Jurkat, Clone E6-1 (cell line): ENCODE results near the gene SERPINE2. TPM values are rescaled to one million over a fixed set of nuclear protein-coding genes. Genes with fewer than 3 reads are reported as not detected.

Experiments
- DNase-seq: peaks from one replicate; pipeline ENCODE4 v3.0.0-alpha.2; 2011; ENCODE audit warnings: low read depth, low spot score
- H3K4me3 ChIP-seq: 2 replicates; pipeline ENCODE4 v1.5.1; 2011; ENCODE audit warnings: mild to moderate bottlenecking, low read length, control low read depth, moderate library complexity
- polyA plus RNA-seq: library from polyadenylated mRNA; unstranded; fragments of >200 nt; gene quantifications from one replicate; pipeline ENCODE4 v1.2.1, GENCODE V29; 2012; ENCODE audit warnings: missing spikeins; ENCODE audit not compliant: insufficient read length, insufficient read depth

Gene SERPINE2, protein sequence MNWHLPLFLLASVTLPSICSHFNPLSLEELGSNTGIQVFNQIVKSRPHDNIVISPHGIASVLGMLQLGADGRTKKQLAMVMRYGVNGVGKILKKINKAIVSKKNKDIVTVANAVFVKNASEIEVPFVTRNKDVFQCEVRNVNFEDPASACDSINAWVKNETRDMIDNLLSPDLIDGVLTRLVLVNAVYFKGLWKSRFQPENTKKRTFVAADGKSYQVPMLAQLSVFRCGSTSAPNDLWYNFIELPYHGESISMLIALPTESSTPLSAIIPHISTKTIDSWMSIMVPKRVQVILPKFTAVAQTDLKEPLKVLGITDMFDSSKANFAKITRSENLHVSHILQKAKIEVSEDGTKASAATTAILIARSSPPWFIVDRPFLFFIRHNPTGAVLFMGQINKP
- polyA plus RNA-seq, result 27.9 TPM

DNA sequence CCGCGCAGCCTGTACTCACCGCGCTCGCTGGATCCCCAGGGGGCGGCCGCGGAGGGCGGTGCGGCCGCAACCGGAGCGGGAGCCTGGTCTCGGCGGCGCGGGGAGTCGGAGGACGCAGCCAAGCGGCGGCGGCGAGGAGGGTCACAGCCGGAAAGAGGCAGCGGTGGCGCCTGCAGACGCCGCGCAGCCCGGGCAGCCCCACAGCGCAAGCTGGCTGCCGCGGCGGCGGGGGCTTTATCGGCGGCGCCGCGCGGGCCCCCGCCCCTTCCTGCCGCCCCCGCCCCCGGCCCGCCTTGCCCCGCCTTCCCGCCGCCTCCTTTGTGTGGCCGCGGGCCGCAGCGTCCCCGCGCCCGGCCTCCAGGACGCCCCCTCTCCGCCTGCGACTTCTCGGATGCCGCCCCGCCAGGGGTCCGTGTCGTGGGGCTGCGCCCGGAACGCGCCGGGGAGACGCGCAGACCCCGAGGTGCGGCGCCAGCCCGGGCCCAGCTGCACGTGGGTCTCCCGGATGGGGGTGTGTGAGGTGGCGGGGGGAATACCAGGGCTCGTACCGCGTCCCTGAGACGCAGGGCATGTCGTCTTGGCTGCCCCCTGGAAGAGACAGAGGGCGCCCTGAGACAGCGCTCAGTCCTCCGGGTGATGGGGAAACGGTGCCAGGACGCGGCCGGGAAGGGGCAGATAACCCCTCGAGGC, at the start of gene SERPINE2:
TSS of gene SERPINE2 (minus strand) at position 207 of the 690 bp plus-strand sequence. CDS start 37,386 bp downstream, outside the sequence.
- H3K4me3 ChIP-seq, result peak within 1 kb of the TSS; percentile 42
- peak; percentile 28 for DNase-seq

DNA sequence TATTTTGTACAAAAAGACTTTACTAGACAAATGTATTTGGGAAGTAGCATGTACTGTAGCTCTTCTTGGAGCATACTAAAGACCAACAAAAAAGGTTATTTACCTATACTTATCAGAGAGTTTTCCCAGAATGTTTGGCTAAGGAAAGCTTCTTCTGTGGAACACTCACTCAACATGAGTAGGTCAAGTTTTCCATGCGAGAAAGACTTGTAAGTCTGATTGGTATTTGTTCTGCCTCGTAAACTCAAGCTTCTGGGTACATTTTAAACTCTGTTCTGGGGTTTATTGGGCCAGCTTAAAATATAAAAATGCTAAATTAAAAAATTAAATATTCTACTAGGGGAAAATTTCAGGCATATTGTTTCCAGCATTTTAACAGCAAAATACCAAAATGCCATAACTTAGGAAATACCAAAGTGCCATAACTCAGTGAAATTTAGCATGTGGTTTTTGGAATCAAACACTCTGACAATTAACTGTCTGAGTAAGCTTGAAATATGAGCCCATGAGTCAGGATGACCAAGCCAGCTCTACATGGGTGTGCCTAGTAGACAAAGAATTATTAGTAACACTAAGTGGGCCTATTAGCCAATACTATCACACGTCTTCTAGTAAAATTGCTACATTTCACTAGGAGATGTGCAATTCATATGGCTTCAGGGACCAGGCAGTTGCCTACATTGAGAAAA, 47.3 kb upstream of the SERPINE2 start:
- H3K4me3 ChIP-seq, result no peak overlapping the region
- no peak for DNase-seq

DNA sequence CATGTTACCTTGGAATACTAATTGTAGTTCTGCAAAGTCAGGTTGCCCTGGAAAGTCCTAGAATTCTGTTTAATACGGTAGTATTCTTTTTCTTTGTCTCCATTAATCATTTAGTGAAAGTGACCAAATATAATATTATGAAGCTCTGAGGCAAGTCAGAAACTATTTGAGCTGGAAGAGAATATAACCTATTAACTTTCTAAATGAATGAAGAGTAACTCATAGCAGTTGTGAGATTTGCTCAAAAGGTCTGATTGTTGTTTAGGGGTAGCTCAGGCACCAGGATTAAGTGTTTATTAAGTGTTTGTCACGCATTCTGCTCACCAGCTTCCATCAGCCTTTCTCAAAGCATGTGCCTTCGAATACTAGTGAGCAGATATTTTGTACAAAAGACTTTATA, 46.7 kb upstream of the SERPINE2 start:
- no peak overlapping the region for H3K4me3 ChIP-seq
- no peak for DNase-seq

DNA sequence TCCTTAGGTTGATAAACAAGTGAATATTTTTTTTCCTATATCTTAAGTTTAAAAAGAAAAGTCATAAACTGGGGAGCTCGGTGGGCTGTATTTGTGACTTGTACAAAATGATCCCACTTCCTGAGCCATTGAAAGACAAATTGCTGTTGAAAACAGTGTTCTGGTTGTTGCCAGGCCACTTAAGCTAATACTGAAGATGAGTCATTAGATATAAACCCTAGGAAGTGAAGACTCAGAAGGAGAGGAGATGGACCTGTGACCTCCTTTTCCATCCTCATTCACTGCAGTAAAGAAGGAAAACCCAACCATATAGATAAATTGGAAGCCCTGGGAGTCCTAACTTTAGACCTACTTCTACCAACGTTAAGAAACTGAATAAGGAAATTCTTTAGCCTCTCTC, 46.2 kb upstream of the SERPINE2 start:
- DNase-seq, result no peak
- no peak overlapping the region for H3K4me3 ChIP-seq

DNA sequence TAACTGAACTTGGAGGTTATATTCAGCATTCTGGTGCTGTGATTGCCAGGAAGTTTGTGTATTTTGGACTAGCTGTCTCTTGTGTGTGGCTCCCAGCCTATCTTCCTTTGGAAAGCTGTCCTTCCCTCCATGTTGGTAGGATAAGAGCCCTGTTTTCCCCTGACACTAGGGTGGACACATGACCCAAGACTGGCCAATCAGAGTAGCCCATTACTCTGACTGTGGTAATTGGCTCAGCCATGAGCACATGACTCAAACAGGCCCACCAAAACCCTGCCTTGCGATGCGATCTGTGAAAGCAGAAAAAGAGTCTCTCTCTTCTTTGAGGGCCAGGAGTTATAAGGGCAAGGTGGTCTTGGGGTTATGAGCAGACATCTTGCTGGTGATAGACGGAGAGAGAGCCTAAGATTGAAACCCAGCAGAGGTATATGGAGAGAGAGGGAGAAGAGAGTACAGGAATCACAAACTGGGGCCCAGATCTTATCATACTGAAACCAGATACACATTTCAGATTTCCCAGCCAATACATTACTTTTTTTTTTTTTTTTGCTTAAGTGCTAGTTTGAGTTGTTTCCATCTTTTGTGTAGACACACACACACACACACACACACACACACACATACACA, 45.3 kb upstream of the SERPINE2 start:
- H3K4me3 ChIP-seq, result no peak overlapping the region

DNA sequence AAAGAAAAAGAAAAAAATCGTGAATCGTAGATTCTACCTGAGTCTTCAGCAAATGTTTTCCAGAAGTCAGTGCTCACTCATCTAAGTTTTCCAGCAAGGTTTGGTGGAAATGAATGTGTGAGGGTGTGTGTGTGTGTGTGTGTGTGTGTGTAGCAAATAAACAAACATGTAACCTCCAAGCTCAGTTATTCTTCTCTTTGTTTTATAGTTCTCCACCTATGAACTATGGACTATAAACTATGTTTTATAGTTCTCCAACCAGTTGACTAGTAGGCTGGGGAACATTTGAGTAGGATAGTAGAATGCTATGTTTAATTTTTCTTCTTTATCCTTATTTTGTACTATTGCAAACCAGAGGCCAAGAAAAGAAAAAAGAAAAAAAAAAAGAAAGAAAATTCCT, 44.6 kb upstream of the SERPINE2 start:
- H3K4me3 ChIP-seq, result no peak overlapping the region
- DNase-seq, result no peak

More for the DNA sequence above, 45.3 kb upstream of the SERPINE2 start:
- no peak for DNase-seq

DNA sequence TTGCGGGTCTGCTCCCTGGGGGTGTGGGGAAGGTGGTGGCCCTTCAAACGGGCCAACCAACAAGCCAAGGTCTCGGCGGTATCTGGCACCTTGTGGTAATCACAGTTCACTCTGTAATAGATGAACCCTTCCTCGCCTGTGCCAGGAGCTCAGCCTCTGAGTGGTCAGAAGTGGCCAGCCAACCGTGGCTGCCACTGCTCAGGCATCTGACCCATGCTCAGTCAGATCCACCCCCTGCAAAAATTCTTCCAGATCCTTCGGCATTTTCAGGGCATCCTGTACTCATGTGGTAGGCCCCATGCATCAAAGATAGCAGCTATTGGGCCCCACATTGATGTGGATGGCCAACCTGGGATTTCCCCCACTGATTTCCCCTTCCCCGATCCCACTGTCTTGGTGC, 39.6 kb upstream of the SERPINE2 start:
- DNase-seq, result no peak
- no peak overlapping the region for H3K4me3 ChIP-seq

DNA sequence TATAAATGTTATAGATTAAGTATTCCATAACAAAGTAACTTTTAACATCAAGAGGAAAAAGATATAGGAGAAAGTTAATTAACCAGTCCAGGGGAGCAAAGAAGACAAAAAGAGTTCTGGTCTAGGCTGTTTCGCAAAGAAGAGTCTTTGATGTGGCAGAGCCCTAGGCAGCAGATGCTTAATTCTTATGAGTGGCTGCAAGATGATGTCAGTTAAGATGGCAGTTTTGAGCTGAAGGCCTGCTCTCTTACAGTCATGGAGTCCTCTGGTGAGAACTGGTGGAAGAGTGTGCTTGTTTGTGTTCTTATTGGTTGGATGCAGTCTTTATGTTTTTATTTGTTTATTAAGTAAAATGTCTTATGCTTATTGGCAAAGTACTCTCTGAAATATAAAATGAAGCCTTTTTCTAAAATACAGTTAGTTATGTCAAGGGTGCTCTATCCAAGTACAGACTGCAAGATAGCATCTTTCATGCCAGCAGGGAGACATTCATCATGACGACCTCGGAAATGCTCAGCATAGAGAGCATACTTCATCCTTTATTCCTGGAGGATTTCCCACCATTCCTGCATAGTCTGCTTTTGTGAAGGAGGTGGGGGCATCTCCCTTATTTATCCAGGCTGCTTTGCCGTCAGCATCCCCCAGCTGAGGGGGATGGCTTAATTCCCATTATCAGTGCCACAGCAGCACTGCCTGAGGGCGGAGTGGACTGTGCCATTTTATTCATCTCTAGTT, 38.9 kb upstream of the SERPINE2 start:
- DNase-seq, result peak; percentile 72
- H3K4me3 ChIP-seq, result no peak overlapping the region

DNA sequence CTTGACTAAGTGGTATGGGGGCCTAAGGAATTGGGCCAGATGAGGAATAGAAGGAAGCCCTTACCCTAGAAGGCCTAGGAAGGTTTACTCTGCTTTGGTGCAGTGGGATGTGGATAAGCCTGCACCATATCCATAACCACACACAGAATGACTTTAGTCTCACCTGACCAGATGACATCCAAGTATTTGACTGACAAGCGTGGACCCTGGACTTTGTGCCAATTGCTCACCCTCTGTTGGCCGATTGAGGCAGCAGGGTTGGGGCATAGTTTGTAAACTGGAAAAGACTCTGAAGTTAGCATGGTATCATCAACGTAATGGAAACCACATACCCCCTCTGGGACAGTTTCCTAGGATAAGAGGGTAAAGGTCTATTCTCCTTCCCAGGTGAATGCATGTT, 36.5 kb upstream of the SERPINE2 start:
- DNase-seq, result no peak
- no peak overlapping the region for H3K4me3 ChIP-seq

DNA sequence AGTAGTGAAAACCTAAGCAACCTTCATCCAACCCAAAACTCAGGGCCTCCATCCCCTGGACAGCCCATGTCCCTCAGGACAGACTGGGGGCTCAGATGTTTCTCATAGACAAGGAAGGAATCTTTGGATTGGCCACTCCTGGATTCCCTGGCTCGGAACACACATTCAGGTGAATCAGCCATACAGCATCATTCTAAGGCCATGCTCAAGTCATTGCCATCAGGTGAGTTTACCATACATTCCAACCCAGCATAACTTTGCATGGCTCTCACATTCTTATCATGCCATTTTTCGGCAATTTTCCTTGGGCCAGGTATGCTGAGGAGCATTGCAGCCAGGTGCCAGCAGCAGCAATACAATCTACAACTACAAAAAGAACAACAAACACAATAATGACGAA, 34.6 kb upstream of the SERPINE2 start:
- no peak for DNase-seq
- no peak overlapping the region for H3K4me3 ChIP-seq

DNA sequence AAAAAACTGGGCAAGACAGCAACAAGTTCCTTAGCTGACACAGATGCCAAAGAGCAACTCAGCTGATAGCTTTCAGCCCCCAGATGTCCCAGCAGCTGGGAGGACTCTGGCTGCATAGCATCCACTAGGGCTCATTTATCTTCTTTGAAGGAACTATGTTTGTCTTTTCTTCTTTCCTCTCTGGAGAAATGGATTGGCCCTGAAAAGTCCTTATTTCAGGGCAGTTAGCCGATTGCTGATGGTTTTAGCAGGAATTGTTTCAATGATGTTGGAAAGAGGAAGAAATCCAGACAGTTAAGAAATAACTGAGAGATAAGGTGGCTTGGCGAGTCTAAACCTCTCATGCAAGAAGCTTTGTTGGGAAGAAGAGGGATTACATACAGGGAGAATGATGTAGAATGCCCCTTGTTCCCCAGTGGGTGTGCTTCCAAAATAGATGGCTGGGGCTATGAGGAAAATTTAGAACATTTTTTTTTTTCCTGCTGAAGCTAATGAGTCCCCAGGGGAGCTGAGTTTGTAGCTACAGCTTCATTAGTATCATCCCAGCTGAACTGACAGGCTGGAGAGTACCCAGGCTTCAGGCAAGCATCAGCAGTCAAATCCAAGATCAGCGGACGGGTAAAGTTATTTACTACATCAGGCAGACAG, 33.6 kb upstream of the SERPINE2 start:
- DNase-seq, result no peak

DNA sequence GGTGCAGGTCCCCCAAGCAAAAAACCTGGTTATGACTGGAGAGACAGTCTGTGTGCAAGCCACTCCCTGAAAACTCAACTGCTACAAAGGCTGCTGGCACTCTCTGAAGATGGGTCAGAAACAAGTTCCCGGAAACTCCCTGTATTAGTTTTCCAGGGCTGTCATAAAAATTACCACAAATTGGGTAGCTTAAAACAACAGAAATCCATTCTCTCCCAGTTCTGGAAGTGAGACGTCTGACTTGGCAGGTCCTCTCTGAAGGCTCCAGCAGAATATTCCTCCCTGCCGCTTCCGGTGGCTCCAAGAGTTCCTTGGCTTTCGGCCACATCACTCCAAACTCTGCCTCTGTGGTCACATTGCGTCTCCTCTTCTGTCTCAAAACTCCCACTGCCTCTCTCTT, 30.1 kb upstream of the SERPINE2 start:
- DNase-seq, result no peak
- H3K4me3 ChIP-seq, result no peak overlapping the region

More for the DNA sequence above, 33.6 kb upstream of the SERPINE2 start:
- no peak overlapping the region for H3K4me3 ChIP-seq

DNA sequence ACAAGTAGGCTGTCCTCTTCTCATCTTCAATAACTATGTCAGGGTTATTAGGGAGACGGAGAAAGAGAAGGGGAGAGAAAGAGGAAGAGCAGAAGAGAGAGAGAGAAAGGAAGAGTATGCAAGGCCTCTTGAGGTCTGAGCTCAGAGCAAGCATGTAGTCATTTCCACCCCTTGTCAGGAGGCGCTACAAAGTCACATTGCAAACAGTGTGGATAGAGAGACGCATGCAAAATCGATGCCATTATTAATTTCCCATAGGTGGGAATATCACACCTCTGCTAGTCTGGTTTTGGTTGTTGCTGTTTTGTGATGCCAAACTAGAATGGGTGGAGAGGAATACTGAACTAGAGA, 24.2 kb upstream of the SERPINE2 start:
- H3K4me3 ChIP-seq, result no peak overlapping the region
- no peak for DNase-seq

DNA sequence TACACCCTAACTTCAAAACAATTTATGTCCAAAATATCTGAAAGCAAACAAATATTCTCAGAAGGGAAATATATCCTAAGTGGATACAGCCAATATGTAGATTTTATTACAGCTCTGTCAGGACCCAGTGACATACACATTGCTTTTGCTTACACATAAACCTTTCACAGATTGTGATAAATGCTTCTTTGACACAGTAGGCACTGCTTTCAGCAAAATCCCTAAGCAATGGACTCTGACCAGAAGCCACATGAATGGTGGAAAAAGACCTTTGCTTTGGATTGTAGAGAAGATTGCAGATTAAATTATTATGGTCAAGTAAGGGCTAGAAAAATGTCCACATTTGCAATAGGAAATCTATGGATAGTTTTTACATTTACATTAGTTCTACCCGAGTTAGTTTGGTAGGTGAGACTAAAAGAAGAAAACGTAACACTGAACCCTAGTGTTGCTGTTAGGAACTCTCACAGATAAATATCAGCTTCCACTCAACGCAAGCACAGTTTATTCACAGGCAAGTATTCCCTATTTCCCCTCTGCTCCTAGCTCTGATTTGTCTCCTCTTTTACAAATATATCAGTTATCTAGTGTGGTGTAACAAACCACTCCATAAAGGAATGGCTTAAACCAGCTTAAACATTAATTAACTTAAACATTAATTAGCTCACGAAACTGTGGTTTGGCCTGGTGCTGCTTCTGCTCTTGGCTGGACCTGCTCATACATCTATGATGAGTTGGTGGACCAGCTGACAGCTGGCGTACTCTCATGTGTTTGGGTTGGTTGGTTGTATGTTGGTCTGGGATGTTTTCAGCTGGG, 23.6 kb upstream of the SERPINE2 start:
- DNase-seq, result no peak
- H3K4me3 ChIP-seq, result no peak overlapping the region

DNA sequence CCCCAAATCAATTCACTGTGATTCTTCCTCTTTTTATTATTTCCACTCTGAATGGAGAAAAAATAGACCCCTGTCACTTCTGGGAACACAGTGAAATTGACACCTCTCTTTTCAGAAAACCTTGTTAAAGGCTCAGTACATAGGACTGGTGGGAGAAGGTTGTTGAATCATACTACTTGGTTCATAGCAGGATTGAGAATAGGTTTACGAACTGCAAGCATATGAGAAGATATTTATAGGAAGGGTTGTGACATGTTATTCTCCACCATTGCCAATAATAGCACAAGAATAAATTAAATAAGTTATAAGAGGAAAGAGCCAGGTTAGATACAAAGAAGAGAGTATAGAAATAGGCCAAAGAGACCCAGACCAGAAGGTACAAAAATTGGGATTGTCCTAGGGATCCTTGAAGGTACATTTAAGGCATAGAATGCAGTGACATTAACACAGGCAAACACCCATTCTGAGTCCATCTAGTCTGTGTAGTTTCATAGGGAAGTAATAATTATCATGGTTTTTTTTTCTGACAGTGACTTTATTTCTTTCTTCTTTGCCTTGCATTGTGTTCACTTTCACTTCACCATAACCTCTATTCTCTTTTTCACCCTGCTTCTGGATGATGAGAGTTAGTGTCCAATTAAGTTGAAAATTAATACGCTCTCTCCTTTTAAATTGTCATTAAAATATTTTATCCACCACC, 21.8 kb upstream of the SERPINE2 start:
- H3K4me3 ChIP-seq, result no peak overlapping the region
- no peak for DNase-seq

DNA sequence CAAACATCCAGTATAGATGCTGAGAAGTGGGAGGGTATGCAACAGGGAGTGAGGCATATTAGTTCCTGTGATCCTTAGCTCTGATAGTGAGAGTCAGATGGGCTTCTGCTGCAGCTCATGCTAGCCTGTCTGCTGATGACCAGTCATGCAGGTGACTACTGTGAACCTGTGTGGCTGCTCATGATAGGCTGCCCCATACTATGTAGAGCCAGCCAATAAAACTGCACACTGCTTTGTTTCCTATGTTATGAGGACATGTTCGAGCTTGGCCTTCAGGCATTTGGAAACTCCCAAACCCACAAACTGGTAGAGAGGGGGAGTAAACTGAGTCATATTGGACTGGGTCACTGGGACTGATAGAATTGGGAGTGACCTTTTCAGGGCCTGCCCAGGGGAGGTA, 20.1 kb upstream of the SERPINE2 start:
- no peak overlapping the region for H3K4me3 ChIP-seq
- no peak for DNase-seq
